ENCODE results near the gene GJD3. TPM values are rescaled to one million over a fixed set of nuclear protein-coding genes. Genes with fewer than 3 reads are reported as not detected.

The GJD3 gene
- total and polyA plus RNA-seq, 9 of the 15 experiments (the other 6 are each of a cell fraction or from before 2014, with no cell fraction given), result 0.17 to 0.38 TPM; not detected in 7

DNA sequence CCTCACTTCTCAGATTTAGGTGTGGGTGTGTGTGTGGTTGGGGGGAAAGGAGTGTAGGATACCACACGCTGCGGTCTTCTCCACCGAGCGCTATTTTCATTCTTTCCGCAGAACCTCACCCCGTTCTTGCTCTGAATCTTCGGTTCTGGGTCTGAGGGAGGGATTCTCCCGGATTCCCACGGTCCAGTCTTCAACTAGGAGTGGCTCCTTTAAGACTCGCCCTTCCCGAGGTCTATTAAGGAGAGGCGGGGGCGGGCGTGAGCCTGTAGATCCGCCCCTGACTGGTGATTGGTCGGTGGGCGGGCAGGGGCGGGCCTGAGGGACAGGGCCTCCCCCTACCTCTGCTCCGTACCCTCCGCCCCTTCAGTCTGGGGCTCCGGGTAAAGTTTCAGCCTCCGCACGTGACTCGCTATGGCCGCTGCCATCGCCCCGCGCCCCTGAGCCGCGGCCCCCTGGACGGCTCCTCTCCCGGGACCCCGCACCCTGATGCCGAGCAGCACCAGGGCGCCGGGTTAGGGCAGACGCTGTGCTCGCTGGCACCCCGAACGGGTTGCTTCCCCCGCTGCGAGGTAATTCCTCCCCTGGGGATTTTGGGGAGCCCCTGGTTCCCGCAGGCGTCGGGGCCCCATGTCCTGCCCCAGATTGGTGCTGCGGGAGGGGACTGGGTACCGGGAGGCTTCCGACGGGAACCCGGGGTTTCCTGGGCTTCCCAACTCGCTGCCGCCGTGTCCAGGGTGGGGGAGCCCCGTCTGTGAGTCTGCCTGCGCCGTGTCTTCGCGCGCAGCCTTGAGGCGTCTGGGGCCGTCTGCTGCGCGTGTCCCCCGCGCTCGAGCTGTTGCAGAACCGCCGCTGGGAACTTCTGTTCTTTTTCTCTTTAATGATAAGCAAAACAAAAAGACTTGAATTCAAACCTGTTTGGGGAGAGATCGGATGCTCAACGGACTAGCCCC, 46.4 kb downstream of the GJD3 start (continued):
- TF ChIP-seq ZNF696 (CRISPR knock-in tag; conservative IDR thresholded peaks at IDR 0.05) (no peak), CHD4 (IDR thresholded peaks at IDR 0.05; ENCODE audit: insufficient read depth, insufficient replicate concordance, low read depth, low read length, poor library complexity, severe bottlenecking) (no peak), ZNF12 (CRISPR knock-in tag; IDR thresholded peaks at IDR 0.05) (no peak), PCBP1 (IDR thresholded peaks at IDR 0.05; ENCODE audit: low read depth, low read length, poor library complexity, severe bottlenecking) (peak; percentile 32), NFIC (IDR thresholded peaks at IDR 0.05) (peak; percentile 72), TAF1 (IDR thresholded peaks at IDR 0.05; ENCODE audit: control insufficient read depth, extremely low read depth, insufficient read depth, low read length, severe bottlenecking) (peak; percentile 56), TGIF2 (CRISPR knock-in tag; IDR thresholded peaks at IDR 0.05) (no peak)
- TF ChIP-seq, protein P1, sequence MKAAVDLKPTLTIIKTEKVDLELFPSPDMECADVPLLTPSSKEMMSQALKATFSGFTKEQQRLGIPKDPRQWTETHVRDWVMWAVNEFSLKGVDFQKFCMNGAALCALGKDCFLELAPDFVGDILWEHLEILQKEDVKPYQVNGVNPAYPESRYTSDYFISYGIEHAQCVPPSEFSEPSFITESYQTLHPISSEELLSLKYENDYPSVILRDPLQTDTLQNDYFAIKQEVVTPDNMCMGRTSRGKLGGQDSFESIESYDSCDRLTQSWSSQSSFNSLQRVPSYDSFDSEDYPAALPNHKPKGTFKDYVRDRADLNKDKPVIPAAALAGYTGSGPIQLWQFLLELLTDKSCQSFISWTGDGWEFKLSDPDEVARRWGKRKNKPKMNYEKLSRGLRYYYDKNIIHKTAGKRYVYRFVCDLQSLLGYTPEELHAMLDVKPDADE (conservative IDR thresholded peaks at IDR 0.05; ENCODE audit: control insufficient read depth, low read depth, low read length), result peak; percentile 74; the same call in 1 of the 2 replicates
- TF ChIP-seq, protein P2, sequence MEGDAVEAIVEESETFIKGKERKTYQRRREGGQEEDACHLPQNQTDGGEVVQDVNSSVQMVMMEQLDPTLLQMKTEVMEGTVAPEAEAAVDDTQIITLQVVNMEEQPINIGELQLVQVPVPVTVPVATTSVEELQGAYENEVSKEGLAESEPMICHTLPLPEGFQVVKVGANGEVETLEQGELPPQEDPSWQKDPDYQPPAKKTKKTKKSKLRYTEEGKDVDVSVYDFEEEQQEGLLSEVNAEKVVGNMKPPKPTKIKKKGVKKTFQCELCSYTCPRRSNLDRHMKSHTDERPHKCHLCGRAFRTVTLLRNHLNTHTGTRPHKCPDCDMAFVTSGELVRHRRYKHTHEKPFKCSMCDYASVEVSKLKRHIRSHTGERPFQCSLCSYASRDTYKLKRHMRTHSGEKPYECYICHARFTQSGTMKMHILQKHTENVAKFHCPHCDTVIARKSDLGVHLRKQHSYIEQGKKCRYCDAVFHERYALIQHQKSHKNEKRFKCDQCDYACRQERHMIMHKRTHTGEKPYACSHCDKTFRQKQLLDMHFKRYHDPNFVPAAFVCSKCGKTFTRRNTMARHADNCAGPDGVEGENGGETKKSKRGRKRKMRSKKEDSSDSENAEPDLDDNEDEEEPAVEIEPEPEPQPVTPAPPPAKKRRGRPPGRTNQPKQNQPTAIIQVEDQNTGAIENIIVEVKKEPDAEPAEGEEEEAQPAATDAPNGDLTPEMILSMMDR (IDR thresholded peaks at IDR 0.05 in 2 of 3, conservative IDR thresholded peaks at IDR 0.05 in 1 of 3; ENCODE audit: insufficient read depth in 2 of 3, low read depth in 1 of 3, low read length in 3 of 3), result no peak; a peak in 1 of 6 replicates
- TF ChIP-seq, protein P3, sequence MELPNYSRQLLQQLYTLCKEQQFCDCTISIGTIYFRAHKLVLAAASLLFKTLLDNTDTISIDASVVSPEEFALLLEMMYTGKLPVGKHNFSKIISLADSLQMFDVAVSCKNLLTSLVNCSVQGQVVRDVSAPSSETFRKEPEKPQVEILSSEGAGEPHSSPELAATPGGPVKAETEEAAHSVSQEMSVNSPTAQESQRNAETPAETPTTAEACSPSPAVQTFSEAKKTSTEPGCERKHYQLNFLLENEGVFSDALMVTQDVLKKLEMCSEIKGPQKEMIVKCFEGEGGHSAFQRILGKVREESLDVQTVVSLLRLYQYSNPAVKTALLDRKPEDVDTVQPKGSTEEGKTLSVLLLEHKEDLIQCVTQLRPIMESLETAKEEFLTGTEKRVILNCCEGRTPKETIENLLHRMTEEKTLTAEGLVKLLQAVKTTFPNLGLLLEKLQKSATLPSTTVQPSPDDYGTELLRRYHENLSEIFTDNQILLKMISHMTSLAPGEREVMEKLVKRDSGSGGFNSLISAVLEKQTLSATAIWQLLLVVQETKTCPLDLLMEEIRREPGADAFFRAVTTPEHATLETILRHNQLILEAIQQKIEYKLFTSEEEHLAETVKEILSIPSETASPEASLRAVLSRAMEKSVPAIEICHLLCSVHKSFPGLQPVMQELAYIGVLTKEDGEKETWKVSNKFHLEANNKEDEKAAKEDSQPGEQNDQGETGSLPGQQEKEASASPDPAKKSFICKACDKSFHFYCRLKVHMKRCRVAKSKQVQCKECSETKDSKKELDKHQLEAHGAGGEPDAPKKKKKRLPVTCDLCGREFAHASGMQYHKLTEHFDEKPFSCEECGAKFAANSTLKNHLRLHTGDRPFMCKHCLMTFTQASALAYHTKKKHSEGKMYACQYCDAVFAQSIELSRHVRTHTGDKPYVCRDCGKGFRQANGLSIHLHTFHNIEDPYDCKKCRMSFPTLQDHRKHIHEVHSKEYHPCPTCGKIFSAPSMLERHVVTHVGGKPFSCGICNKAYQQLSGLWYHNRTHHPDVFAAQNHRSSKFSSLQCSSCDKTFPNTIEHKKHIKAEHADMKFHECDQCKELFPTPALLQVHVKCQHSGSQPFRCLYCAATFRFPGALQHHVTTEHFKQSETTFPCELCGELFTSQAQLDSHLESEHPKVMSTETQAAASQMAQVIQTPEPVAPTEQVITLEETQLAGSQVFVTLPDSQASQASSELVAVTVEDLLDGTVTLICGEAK (IDR thresholded peaks at IDR 0.05), result peak; percentile 19; the same call in 1 of the 2 replicates
- TF ChIP-seq, protein P3 (CRISPR knock-in tag; IDR thresholded peaks at IDR 0.05), result no peak
- TF ChIP-seq, protein P4, sequence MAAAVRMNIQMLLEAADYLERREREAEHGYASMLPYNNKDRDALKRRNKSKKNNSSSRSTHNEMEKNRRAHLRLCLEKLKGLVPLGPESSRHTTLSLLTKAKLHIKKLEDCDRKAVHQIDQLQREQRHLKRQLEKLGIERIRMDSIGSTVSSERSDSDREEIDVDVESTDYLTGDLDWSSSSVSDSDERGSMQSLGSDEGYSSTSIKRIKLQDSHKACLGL (CRISPR knock-in tag; IDR thresholded peaks at IDR 0.05; ENCODE audit: borderline replicate concordance, poor library complexity, severe bottlenecking), result peak; percentile 47

Data from K562 (cell line).